ENCODE data around the gene ZC3H7A.
"Not testable (repeated sequence)": the region's sequence is repeated elsewhere in the genome, so short reads cannot be mapped to it uniquely, and the experiment has no call there.

- TF ChIP-seq ZBTB11 (CRISPR knock-in tag; IDR thresholded peaks at IDR 0.05); SIN3A (IDR thresholded peaks at IDR 0.05; ENCODE audit: low read depth, low read length); NRF1 (conservative IDR thresholded peaks at IDR 0.05; ENCODE audit: low read depth, low read length); PAX8 (IDR thresholded peaks at IDR 0.05); POLR2A (IDR thresholded peaks at IDR 0.05; ENCODE audit: low read depth, low read length): not testable (repeated sequence)
Observed at GRCh38 chr16:11784381-11784780, 12.7 kb downstream of the ZC3H7A start.
